BLaER1 treated with 17β-estradiol and CSF1 and Interleukin-3, amounts not matched to agents 10 nM and 100 nM (cell line): ENCODE data around the gene RORB.

Source experiments
- H3K27ac ChIP-seq, 11 experiments: shearing (Covaris generic); formaldehyde crosslinking; 2 replicates each; pipeline ENCODE4 v1.8.1; 2022
- H3K27me3 ChIP-seq, 11 experiments: shearing (Covaris generic); formaldehyde crosslinking; 2 replicates each; pipeline ENCODE4 v1.8.1; 2022
- H3K36me3 ChIP-seq, 11 experiments: shearing (Covaris generic); formaldehyde crosslinking; 2 replicates each; pipeline ENCODE4 v1.8.1; 2022
- H3K4me1 ChIP-seq, 10 experiments: shearing (Covaris generic); formaldehyde crosslinking; 2 replicates each; pipeline ENCODE4 v1.8.1; 2022
- H3K4me2 ChIP-seq, 11 experiments: shearing (Covaris generic); formaldehyde crosslinking; 2 replicates each; pipeline ENCODE4 v1.8.1; 2022
- H3K4me3 ChIP-seq, 10 experiments: shearing (Covaris generic); formaldehyde crosslinking; 2 replicates each; pipeline ENCODE4 v1.8.1; 2022
- H3K9ac ChIP-seq, 11 experiments: shearing (Covaris generic); formaldehyde crosslinking; 2 replicates each; pipeline ENCODE4 v1.8.1; 2022
- H3K9me3 ChIP-seq, 11 experiments: shearing (Covaris generic); formaldehyde crosslinking; replicated peaks in 1 of 11; 2 replicates each; pipeline ENCODE4 v1.8.1; 2022
- H4K20me1 ChIP-seq, 11 experiments: shearing (Covaris generic); formaldehyde crosslinking; 2 replicates each; pipeline ENCODE4 v1.8.1; 2022
- Cebpa-rat ChIP-seq, 11 experiments: shearing (Covaris generic); IDR thresholded peaks; 2 replicates each; pipeline ENCODE4 v1.8.1; 2022

The RORB gene

GRCh38 chr9:74496819-74497747, at the start of gene RORB:
RORB (plus strand) TSS chr9:74497335; CDS start chr9:74497977, 642 bp downstream.
- H4K20me1 ChIP-seq, result peaks cover 0 to 25% (median 0%) of the 10 kb centered on the region in 11 experiments; a peak in 6 of 22 replicates
- H3K27me3 ChIP-seq, result peaks cover 0 to 5% (median 0%) of the 10 kb centered on the region in 11 experiments; a peak in 2 of 22 replicates
- TF ChIP-seq Cebpa-rat (IDR thresholded peaks at IDR 0.05), result no peak
- no peaks in the 10 kb centered on the region for H3K36me3 ChIP-seq
- no peaks in the 10 kb centered on the region for H3K9me3 ChIP-seq
- peak within 1 kb of the TSS; percentile 89 to 99 (median 94) for H3K4me2 ChIP-seq
- H3K9ac ChIP-seq, result peak within 1 kb of the TSS; percentile 71 to 94 (median 87)
- peak within 1 kb of the TSS; percentile 26 to 93 (median 87); a peak in 21 of 22 replicates for H3K27ac ChIP-seq
- H3K4me1 ChIP-seq, result peaks cover 7 to 20% (median 16%) of the 10 kb centered on the region in 10 experiments; a peak in 17 of 20 replicates
- H3K4me3 ChIP-seq, result peak within 1 kb of the TSS; percentile 63 to 92 (median 87)

GRCh38 chr9:74447451-74448193, 49.5 kb upstream of the RORB start:
- Histone ChIP-seq H3K4me3 (no peak overlapping the region), H4K20me1 (no peaks in the 10 kb centered on the region), H3K9ac (no peak overlapping the region), H3K4me2 (no peak overlapping the region), H3K27me3 (no peaks in the 10 kb centered on the region), H3K9me3 (peaks cover 0 to 9% (median 7%) of the 10 kb centered on the region in 11 experiments; a peak in 2 of 22 replicates), H3K36me3 (no peaks in the 10 kb centered on the region), H3K27ac (no peak overlapping the region), H3K4me1 (no peaks in the 10 kb centered on the region; a peak in 1 of 20 replicates)
- no peak for TF ChIP-seq Cebpa-rat (IDR thresholded peaks at IDR 0.05)

- no peaks in the 10 kb centered on the region; a peak in 1 of 20 replicates for H3K4me1 ChIP-seq
- H4K20me1 ChIP-seq, result no peaks in the 10 kb centered on the region
- no peak overlapping the region for H3K4me3 ChIP-seq
- H3K36me3 ChIP-seq, result no peaks in the 10 kb centered on the region
- H3K27ac ChIP-seq, result no peak overlapping the region
- TF ChIP-seq Cebpa-rat (IDR thresholded peaks at IDR 0.05), result no peak
- no peak overlapping the region for H3K4me2 ChIP-seq
- peaks cover 0 to 9% (median 7%) of the 10 kb centered on the region in 11 experiments; a peak in 2 of 22 replicates for H3K9me3 ChIP-seq
- H3K27me3 ChIP-seq, result no peaks in the 10 kb centered on the region
- no peak overlapping the region for H3K9ac ChIP-seq
Measured at GRCh38 chr9:74449060-74449459, 48.1 kb upstream of the RORB start.

GRCh38 chr9:74458832-74459231, 38.3 kb upstream of the RORB start:
- peaks cover 2 to 11% (median 4%) of the 10 kb centered on the region in 10 experiments; a peak in 14 of 20 replicates for H3K4me1 ChIP-seq
- no peak for TF ChIP-seq Cebpa-rat (IDR thresholded peaks at IDR 0.05)
- H3K4me2 ChIP-seq, result no peak overlapping the region
- H3K36me3 ChIP-seq, result no peaks in the 10 kb centered on the region
- peaks cover 0 to 28% (median 0%) of the 10 kb centered on the region in 11 experiments; a peak in 3 of 22 replicates for H3K27me3 ChIP-seq
- no peaks in the 10 kb centered on the region for H4K20me1 ChIP-seq
- no peaks in the 10 kb centered on the region for H3K9me3 ChIP-seq
- no peak overlapping the region for H3K27ac ChIP-seq
- H3K4me3 ChIP-seq, result no peak overlapping the region
- H3K9ac ChIP-seq, result no peak overlapping the region

- no peaks in the 10 kb centered on the region for H4K20me1 ChIP-seq
- peak in 3 of 11 experiments; percentile 19 to 70 (median 52); a peak in 5 of 22 replicates for TF ChIP-seq Cebpa-rat (IDR thresholded peaks at IDR 0.05)
- H3K36me3 ChIP-seq, result no peaks in the 10 kb centered on the region
- H3K9ac ChIP-seq, result no peak overlapping the region
- no peak overlapping the region for H3K4me3 ChIP-seq
- H3K27ac ChIP-seq, result peak overlapping the region in 6 of 11 experiments; percentile 4 to 31 (median 24); a peak in 4 of 22 replicates
- peaks cover 3 to 16% (median 7%) of the 10 kb centered on the region in 10 experiments; a peak in 14 of 20 replicates for H3K4me1 ChIP-seq
- peaks cover 0 to 41% (median 0%) of the 10 kb centered on the region in 11 experiments; a peak in 5 of 22 replicates for H3K27me3 ChIP-seq
- H3K4me2 ChIP-seq, result peak overlapping the region; percentile 14 to 59 (median 36); a peak in 14 of 22 replicates
- peaks cover 0 to 5% (median 0%) of the 10 kb centered on the region in 11 experiments; a peak in 6 of 22 replicates for H3K9me3 ChIP-seq
Measured at GRCh38 chr9:74463825-74464224, 33.3 kb upstream of the RORB start.

- H3K4me2 ChIP-seq, result peak overlapping the region in 7 of 11 experiments; percentile 6 to 24 (median 12); a peak in 6 of 22 replicates
- H3K4me1 ChIP-seq, result peaks cover 0 to 6% (median 2%) of the 10 kb centered on the region in 10 experiments; a peak in 6 of 20 replicates
- H3K9ac ChIP-seq, result no peak overlapping the region
- peaks cover 0 to 9% (median 0%) of the 10 kb centered on the region in 11 experiments; a peak in 4 of 22 replicates for H3K36me3 ChIP-seq
- TF ChIP-seq Cebpa-rat (IDR thresholded peaks at IDR 0.05), result no peak
- H3K9me3 ChIP-seq, result peaks cover 25 to 33% (median 30%) of the 10 kb centered on the region in 11 experiments
- no peak overlapping the region for H3K4me3 ChIP-seq
- H3K27ac ChIP-seq, result no peak overlapping the region
- no peaks in the 10 kb centered on the region for H4K20me1 ChIP-seq
- H3K27me3 ChIP-seq, result no peaks in the 10 kb centered on the region
Measured at GRCh38 chr9:74478606-74479005, 18.5 kb upstream of the RORB start.

- Histone ChIP-seq H3K4me3 (no peak overlapping the region), H3K9me3 (peaks cover 25 to 29% (median 27%) of the 10 kb centered on the region in 11 experiments), H3K4me2 (no peak overlapping the region), H3K27ac (no peak overlapping the region), H3K27me3 (no peaks in the 10 kb centered on the region), H3K9ac (no peak overlapping the region), H3K36me3 (peaks cover 0 to 9% (median 0%) of the 10 kb centered on the region in 11 experiments; a peak in 4 of 22 replicates), H4K20me1 (no peaks in the 10 kb centered on the region), H3K4me1 (peaks cover 0 to 6% (median 2%) of the 10 kb centered on the region in 10 experiments; a peak in 6 of 20 replicates)
- TF ChIP-seq Cebpa-rat (IDR thresholded peaks at IDR 0.05), result no peak
Measured at GRCh38 chr9:74479711-74480110, 17.4 kb upstream of the RORB start.

- no peak overlapping the region for H3K4me3 ChIP-seq
- no peaks in the 10 kb centered on the region for H3K4me1 ChIP-seq
- H3K9me3 ChIP-seq, result no peaks in the 10 kb centered on the region
- H3K4me2 ChIP-seq, result no peak overlapping the region
- no peaks in the 10 kb centered on the region for H3K27me3 ChIP-seq
- TF ChIP-seq Cebpa-rat (IDR thresholded peaks at IDR 0.05), result no peak
- H3K9ac ChIP-seq, result no peak overlapping the region
- no peaks in the 10 kb centered on the region for H3K36me3 ChIP-seq
- no peaks in the 10 kb centered on the region for H4K20me1 ChIP-seq
- H3K27ac ChIP-seq, result no peak overlapping the region
Measured at GRCh38 chr9:74487395-74487794, 9.7 kb upstream of the RORB start.
